GM19035 (cell line): Measurements from ENCODE around the gene LRP11.

Source experiments
- ATAC-seq: cut with Tn5 transposase; IDR thresholded peaks from one replicate; pipeline ENCODE4 v1.9.1; 2021; ENCODE audit not compliant: unreplicated experiment

The LRP11 gene

DNA sequence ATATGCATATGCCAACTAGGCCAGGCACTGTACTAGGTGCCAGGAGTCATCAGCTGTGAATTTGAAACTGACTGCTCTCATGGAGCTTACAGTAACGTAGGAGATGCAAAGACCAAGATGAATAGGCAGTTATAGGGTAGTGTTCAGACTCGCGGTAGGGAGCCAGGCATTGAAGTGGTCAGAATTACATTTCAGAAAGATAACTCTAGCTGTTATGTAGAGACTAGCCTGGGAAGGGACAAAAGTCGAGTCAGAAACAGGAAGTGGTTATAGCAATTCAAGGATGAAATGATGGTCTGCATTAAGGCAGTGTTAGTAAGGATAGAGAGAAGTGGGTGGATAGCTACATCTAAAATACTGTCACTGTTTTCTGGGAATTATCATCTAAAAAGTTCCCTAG lies 58.0 kb downstream of the LRP11 start:
- ATAC-seq: no peak

DNA sequence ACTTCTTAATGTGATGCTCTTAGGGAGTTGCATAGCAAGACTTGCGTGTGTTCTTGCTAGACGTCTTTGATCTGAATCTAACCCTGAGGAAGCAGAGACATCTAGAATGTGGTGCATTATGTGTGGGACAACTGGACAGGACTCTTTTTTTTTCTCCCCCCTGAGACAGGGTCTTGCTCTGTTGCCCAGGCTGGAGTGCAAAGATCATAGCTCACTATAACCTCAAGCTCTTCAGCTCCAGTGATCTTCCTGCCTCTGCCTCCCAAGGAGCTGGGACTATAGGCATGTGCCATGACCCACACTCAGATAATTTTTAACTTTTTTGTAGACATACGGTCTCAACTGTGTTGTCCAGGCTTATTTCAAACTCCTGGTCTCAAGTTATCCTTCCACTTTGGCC lies 80.6 kb downstream of the LRP11 start:
- no peak for ATAC-seq

DNA sequence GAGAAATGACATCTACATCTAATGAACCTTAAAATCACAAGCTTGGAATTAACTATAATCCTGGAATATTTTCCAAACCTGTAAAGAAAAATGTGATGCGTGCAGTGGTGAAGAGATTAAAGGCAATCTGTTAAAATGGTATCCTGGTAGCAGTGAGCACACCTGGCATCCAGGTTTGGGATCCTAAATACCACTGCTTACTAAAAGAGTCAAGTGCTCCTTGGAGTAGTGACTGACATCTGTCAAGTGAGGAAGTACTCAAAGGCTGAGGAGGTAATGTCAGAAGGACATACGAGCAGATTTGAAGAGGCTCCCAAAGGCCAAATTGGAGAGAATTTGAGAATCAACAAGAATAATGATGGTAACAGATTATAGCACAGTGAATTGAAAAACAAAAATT lies 81.8 kb downstream of the LRP11 start:
- ATAC-seq: no peak

DNA sequence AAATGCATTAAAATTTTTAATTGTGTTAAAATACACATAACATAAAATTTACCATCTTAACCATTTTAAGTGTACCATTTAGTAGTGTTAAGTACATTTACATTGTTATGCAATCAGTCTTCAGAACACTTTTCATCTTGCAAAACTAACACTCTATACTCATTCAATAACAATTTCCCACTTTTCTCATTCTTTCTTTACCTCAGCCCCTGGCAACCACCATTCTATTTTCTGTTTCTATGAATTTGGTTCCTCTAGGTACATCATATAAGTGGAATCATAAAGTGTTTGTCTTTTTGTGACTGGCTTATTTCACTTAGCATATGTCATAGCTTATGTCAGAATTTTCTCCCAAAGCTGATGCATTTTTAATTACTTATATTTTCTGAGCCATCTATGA lies 82.4 kb downstream of the LRP11 start:
- ATAC-seq: no peak

DNA sequence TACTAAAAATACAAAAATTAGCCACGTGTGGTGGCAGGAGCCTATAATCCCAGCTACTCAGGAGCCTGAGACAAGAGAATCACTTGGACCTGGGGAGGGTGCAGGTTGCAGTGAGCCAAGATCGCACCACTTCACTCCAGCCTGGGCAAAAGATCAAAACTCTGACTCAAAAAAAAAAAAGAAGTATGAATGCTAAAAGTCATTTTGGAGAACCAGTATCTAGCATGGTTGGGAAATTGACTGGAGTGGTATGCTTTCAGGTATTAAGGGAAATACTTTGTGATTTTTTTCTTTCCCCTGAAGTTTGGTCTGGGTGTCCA lies 84.6 kb downstream of the LRP11 start:
- ATAC-seq: no peak

DNA sequence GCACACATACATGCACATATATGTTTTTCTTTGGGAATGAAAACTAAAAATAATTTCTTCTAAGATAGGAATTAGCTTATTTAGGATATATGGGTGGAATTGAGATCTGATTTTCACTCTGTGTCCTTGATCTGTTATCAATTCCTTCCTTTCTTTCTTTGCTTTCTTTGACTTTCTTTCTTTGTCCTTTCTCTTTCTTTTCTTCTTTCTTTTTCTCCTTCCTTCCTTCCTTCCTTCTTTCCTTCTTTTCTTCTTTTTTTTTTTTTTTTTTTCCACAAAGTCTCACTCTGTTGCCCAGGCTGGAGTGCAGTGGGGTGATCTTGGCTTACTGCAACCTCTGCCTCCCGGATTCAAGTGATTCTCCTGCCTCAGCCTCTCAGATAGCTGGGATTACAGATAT lies 86.5 kb downstream of the LRP11 start:
- ATAC-seq: no peak

DNA sequence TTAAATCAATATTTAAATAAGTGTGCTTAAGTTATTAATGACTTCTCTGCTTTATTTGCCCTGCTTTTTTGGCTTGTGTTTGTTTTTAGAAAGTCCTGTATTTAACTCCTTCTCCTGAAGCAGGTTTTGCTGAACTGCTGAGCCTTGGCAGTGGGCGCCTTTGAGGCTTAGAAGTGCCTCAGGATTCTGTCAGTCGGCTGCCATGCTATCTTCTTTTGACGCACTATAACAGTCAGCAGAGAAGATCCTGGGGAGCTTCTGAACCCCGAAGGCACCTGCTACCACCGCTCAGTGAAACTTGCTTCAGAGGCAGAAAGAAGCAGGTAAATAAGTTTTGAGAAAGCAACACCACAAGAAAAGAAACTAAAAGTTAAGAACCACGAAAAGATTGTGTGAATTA lies 92.2 kb downstream of the LRP11 start:
- no peak for ATAC-seq

DNA sequence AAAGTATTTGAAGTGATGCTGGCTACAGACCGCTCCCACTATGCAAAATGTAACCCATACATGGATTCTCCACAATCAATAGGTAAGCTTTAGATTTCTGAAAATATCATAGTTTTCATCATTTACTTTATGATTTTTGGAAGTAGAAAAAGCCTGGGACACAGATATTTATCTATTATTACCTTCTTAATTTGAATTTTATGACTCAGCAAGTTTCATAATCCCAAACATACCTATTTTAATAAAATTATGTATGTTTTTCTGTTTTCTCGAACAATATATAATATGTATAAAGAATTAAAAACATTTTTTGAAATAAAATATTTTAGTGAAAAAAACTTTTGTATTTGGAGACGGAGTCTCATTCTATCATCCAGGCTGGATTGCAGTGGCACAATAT lies 93.0 kb downstream of the LRP11 start:
- ATAC-seq: no peak

DNA sequence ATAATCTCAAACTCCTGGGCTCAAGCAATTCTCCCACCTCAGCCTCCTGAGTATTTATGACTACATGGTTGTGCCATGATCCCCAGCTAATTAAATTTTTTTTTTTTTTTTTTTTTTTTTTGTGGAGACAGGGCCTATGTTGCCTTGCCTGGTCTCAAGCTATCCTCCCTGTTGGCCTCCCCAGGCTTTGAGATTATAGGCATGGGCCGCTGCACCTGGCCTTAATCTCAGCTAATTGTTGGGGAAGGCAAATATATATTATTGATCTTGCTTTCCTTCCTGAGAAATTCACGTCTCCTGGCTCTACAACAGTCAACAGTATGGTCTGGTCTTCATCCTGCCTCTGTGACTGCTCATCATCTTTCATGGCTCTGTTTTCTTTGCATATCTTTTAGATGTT lies 94.5 kb downstream of the LRP11 start:
- ATAC-seq: no peak
